Fibroblast of lung (primary cell): ENCODE measurements around the gene ITPKB. TPM values are rescaled to one million over a fixed set of nuclear protein-coding genes. Genes with fewer than 3 reads are reported as not detected.

ENCODE experiments used
- DNase-seq, 2 donors: peaks; one replicate each; pipeline versions ENCODE4 v3.0.0 to v3.0.0-alpha.2; 2010; ENCODE audit warnings: low read depth in 2 of 2
- H2AFZ ChIP-seq: 2 replicates; pipeline ENCODE4 v1.5.1; 2012; ENCODE audit warnings: low read length, control low read depth, inconsistent platforms
- H3K27ac ChIP-seq: 2 replicates; pipeline ENCODE4 v1.5.1; 2011; ENCODE audit warnings: low read length, control low read depth; ENCODE audit not compliant: insufficient read depth
- H3K27me3 ChIP-seq: 2 replicates; pipeline ENCODE4 v1.5.1; 2011; ENCODE audit warnings: mild to moderate bottlenecking, low read length; ENCODE audit not compliant: control insufficient read depth, insufficient read depth
- H3K36me3 ChIP-seq: 2 replicates; pipeline ENCODE4 v1.5.1; 2011; ENCODE audit warnings: low read length; ENCODE audit not compliant: control insufficient read depth, insufficient read depth
- H3K4me1 ChIP-seq: 2 replicates; pipeline ENCODE4 v1.5.1; 2011; ENCODE audit warnings: low read length; ENCODE audit not compliant: control insufficient read depth, insufficient read depth; ENCODE audit errors: extremely low read depth
- H3K4me2 ChIP-seq: 2 replicates; pipeline ENCODE4 v1.5.1; 2011; ENCODE audit warnings: low read length, control low read depth; ENCODE audit not compliant: insufficient read depth; ENCODE audit errors: extremely low read depth
- H3K4me3 ChIP-seq, 4 experiments: fragments of 200-600 bp in 1 of 4; sonication (generic) in 1 of 4; replicated peaks in 1 of 4; 2 replicates each; pipeline ENCODE4 v1.5.1; 2011 to 2016; ENCODE audit warnings: low read length in 4 of 4, low read depth in 3 of 4, mild to moderate bottlenecking in 3 of 4, control low read depth in 2 of 4, inconsistent platforms in 1 of 4, mixed read lengths in 1 of 4; ENCODE audit not compliant: insufficient read depth in 1 of 4; ENCODE audit errors: control extremely low read depth in 1 of 4
- H3K79me2 ChIP-seq: 2 replicates; pipeline ENCODE4 v1.5.1; 2012; ENCODE audit warnings: mild to moderate bottlenecking, low read length, inconsistent platforms; ENCODE audit not compliant: control insufficient read depth, insufficient read depth
- H3K9ac ChIP-seq: 2 replicates; pipeline ENCODE4 v1.5.1; 2011; ENCODE audit warnings: mild to moderate bottlenecking, low read length, control low read depth; ENCODE audit not compliant: insufficient read depth
- H3K9me3 ChIP-seq: 2 replicates; pipeline ENCODE4 v1.5.1; 2012; ENCODE audit warnings: low read depth, low read length; ENCODE audit not compliant: control insufficient read depth, insufficient read depth
- H4K20me1 ChIP-seq: 2 replicates; pipeline ENCODE4 v1.5.1; 2011; ENCODE audit warnings: low read length; ENCODE audit not compliant: control insufficient read depth, insufficient read depth; ENCODE audit errors: extremely low read depth
- EZH2 ChIP-seq: IDR thresholded peaks from 2 replicates; pipeline ENCODE4 v1.5.1; 2012; ENCODE audit warnings: low read length, control low read depth, mild to moderate bottlenecking; ENCODE audit errors: missing control alignments
- polyA plus RNA-seq, 2 donors: library from polyadenylated mRNA; depleted of rRNA in 1 of 2; stranded (reverse) in 1 of 2; unstranded in 1 of 2; fragments of >200 nt; gene quantifications; 2 replicates each; pipeline ENCODE4 v1.2.1, GENCODE V29; 2011 to 2012; ENCODE audit warnings: missing spikeins in 1 of 2
- total RNA-seq: library from RNA; depleted of rRNA; stranded (reverse); fragments of >200 nt; gene quantifications from 2 replicates; pipeline ENCODE4 v1.2.1, GENCODE V29; 2014
- TF ChIP-seq, protein P1 (sequence below), 2 donors: IDR thresholded peaks in 1 of 2; conservative IDR thresholded peaks in 1 of 2; 1 replicate in 1 of 2; 2 replicates in 1 of 2; pipeline ENCODE4 v1.5.1; 2011 to 2012; ENCODE audit warnings: low read length in 2 of 2, control low read depth in 1 of 2, inconsistent platforms in 1 of 2, low read depth in 1 of 2, mild to moderate bottlenecking in 1 of 2

Gene ITPKB
- total and polyA plus RNA-seq, 2 donors (not counting 1 experiment from before 2014, with no cell fraction given), result 10.2 to 32.4 TPM

DNA sequence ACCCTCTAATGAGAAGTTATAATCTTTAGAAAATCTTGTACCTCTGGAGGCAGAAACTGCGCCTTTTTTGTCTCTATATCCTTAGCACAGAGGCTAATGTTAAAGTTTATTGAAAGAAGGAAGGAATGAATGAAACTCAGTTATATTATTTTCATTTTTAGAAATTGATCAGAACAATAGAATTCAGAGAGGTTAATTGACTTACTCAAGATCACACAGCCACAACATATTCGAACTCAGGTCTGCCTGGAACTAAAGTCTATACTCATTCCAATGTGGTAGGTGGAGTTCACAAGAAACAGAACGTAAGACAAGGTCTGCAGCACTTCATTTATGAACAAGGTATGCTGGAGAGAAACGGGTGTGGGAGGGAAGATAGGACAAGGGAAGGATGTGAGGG lies 23.0 kb upstream of the ITPKB start:
- no peak for DNase-seq
- H3K36me3 ChIP-seq, result no peaks in the 10 kb centered on the region

DNA sequence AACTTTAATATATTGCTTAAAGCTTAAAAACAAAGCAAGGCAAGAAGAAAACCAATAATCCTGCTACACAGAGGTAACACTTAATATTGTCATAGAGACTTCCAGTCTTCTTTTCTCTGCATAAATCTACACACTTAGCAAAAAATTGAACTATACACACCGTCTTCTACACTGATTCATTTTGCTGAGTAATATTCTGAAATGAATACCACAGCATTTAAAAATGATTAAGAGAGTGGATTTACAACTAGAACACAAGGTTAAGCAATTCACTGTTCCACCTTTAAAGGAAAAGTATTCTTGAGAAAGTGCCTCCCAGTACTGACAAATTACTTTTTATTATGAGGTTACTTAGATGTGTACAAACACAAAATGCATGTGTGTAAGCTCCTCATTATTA lies 22.2 kb upstream of the ITPKB start:
- DNase-seq, result no peak
- H3K9ac ChIP-seq, result no peak overlapping the region

More for the DNA sequence above, 23.0 kb upstream of the ITPKB start:
- peaks cover 8% of the 10 kb centered on the region for H3K4me1 ChIP-seq
- H4K20me1 ChIP-seq, result no peaks in the 10 kb centered on the region
- no peak overlapping the region for H3K4me3 ChIP-seq
- no peak overlapping the region for H3K9ac ChIP-seq
- no peaks in the 10 kb centered on the region for H3K79me2 ChIP-seq
- H3K9me3 ChIP-seq, result no peaks in the 10 kb centered on the region
- no peak overlapping the region for H3K4me2 ChIP-seq
- H3K27ac ChIP-seq, result no peak overlapping the region
- TF ChIP-seq EZH2, result no peak
- TF ChIP-seq, protein P1, sequence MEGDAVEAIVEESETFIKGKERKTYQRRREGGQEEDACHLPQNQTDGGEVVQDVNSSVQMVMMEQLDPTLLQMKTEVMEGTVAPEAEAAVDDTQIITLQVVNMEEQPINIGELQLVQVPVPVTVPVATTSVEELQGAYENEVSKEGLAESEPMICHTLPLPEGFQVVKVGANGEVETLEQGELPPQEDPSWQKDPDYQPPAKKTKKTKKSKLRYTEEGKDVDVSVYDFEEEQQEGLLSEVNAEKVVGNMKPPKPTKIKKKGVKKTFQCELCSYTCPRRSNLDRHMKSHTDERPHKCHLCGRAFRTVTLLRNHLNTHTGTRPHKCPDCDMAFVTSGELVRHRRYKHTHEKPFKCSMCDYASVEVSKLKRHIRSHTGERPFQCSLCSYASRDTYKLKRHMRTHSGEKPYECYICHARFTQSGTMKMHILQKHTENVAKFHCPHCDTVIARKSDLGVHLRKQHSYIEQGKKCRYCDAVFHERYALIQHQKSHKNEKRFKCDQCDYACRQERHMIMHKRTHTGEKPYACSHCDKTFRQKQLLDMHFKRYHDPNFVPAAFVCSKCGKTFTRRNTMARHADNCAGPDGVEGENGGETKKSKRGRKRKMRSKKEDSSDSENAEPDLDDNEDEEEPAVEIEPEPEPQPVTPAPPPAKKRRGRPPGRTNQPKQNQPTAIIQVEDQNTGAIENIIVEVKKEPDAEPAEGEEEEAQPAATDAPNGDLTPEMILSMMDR (conservative IDR thresholded peaks at IDR 0.05 in 1 of 2, IDR thresholded peaks at IDR 0.05 in 1 of 2; ENCODE audit: low read depth in 1 of 2, low read length in 2 of 2), result no peak
- H2AFZ ChIP-seq, result no peak overlapping the region
- H3K27me3 ChIP-seq, result no peaks in the 10 kb centered on the region

DNA sequence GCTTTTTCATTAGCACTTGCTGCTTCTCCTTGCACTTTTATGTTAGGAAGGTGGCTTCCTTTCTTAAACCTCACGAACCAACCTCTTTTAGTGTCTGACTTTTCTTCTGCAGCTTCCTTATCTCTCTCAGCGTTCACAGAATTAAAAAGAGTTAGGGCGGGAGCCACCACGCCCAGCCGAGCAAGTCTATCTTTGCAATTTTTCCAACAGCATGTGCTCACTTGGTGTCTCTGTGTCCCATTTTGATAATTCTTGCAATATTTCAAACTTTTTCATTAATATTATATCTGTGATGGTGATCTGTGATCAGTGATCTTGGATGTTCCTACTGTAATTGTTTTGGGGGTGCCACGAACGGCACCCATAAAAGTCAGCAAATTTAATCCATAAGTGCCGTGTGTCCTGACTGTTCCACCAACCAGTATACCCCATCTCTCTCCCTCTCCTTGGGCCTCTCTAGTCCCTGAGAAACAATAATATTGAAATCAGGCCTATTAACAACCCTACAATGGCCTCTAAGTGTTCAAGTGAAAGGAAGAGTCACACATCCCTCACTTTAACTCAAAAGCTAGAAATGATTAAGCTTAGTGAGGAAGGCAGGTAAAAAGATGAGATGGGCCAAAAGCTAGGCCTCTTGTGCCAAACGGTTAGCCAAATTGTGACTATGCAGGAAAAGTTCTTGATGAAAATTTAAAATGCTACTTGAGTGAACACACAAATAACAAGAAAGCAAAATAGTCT lies 15.9 kb upstream of the ITPKB start:
- Histone ChIP-seq H3K9me3 (no peaks in the 10 kb centered on the region), H3K9ac (no peak overlapping the region), H2AFZ (no peak overlapping the region), H3K27me3 (peaks cover 5% of the 10 kb centered on the region), H3K36me3 (no peaks in the 10 kb centered on the region), H3K4me1 (no peaks in the 10 kb centered on the region), H3K4me2 (no peak overlapping the region), H3K4me3 (no peak overlapping the region), H4K20me1 (no peaks in the 10 kb centered on the region), H3K79me2 (no peaks in the 10 kb centered on the region), H3K27ac (no peak overlapping the region)
- no peak for TF ChIP-seq EZH2
- TF ChIP-seq, protein P1 (conservative IDR thresholded peaks at IDR 0.05 in 1 of 2, IDR thresholded peaks at IDR 0.05 in 1 of 2; ENCODE audit: low read depth in 1 of 2, low read length in 2 of 2), result no peak
- DNase-seq, result no peak

More for the DNA sequence above, 22.2 kb upstream of the ITPKB start:
- Histone ChIP-seq H2AFZ (no peak overlapping the region), H4K20me1 (no peaks in the 10 kb centered on the region), H3K9me3 (no peaks in the 10 kb centered on the region), H3K79me2 (no peaks in the 10 kb centered on the region), H3K27ac (no peak overlapping the region), H3K27me3 (no peaks in the 10 kb centered on the region), H3K4me2 (no peak overlapping the region), H3K4me1 (peaks cover 8% of the 10 kb centered on the region), H3K36me3 (no peaks in the 10 kb centered on the region), H3K4me3 (no peak overlapping the region)
- TF ChIP-seq, protein P1 (conservative IDR thresholded peaks at IDR 0.05 in 1 of 2, IDR thresholded peaks at IDR 0.05 in 1 of 2; ENCODE audit: low read depth in 1 of 2, low read length in 2 of 2), result no peak
- no peak for TF ChIP-seq EZH2
